Neuronal stem cell (in vitro differentiated cells): ENCODE results near the gene KRT23.

Source experiments
- DNase-seq: peaks from one replicate; pipeline ENCODE4 v3.0.0-alpha.2; 2013; ENCODE audit warnings: low spot score
- H2AFZ ChIP-seq: one replicate; pipeline ENCODE4 v1.6.1; 2013; ENCODE audit warnings: mild to moderate bottlenecking, low read length, inconsistent platforms
- H2AK5ac ChIP-seq: 2 replicates; pipeline ENCODE4 v1.6.1; 2013; ENCODE audit warnings: low read depth, mild to moderate bottlenecking, inconsistent platforms, low read length, moderate library complexity, mixed read lengths
- H2BK120ac ChIP-seq: 2 replicates; pipeline ENCODE4 v1.6.1; 2013; ENCODE audit warnings: low read depth, mild to moderate bottlenecking, inconsistent platforms, low read length, moderate library complexity, mixed read lengths
- H2BK12ac ChIP-seq: one replicate; pipeline ENCODE4 v1.6.1; 2013; ENCODE audit warnings: low read length, inconsistent platforms
- H2BK15ac ChIP-seq: 2 replicates; pipeline ENCODE4 v1.6.1; 2013; ENCODE audit warnings: mild to moderate bottlenecking, low read length, inconsistent platforms, mixed read lengths
- H2BK5ac ChIP-seq: one replicate; pipeline ENCODE4 v1.6.1; 2013; ENCODE audit warnings: inconsistent platforms, mild to moderate bottlenecking, low read length, moderate library complexity
- H3K14ac ChIP-seq: one replicate; pipeline ENCODE4 v1.6.1; 2013; ENCODE audit warnings: low read length, inconsistent platforms
- H3K18ac ChIP-seq: 2 replicates; pipeline ENCODE4 v1.6.1; 2013; ENCODE audit warnings: low read length, inconsistent platforms
- H3K23ac ChIP-seq: 2 replicates; pipeline ENCODE4 v1.6.1; 2013; ENCODE audit warnings: low read depth, mild to moderate bottlenecking, mixed read lengths, low read length, inconsistent platforms; ENCODE audit not compliant: poor library complexity
- H3K27ac ChIP-seq: replicated peaks from 3 replicates; pipeline ENCODE4 v1.5.1; 2013; ENCODE audit warnings: low read length, inconsistent platforms
- H3K27me3 ChIP-seq, 3 experiments: 2 replicates each; pipeline ENCODE4 v1.6.1; 2013; ENCODE audit warnings: low read length in 3 of 3, mild to moderate bottlenecking in 2 of 3, inconsistent platforms in 1 of 3, low read depth in 1 of 3, mixed read lengths in 1 of 3, moderate library complexity in 1 of 3; ENCODE audit not compliant: control insufficient read depth in 3 of 3, insufficient read depth in 3 of 3
- H3K36me3 ChIP-seq, 2 donors: replicated peaks in 1 of 2; 2 replicates each; pipeline ENCODE4 v1.6.1; 2013; ENCODE audit warnings: low read length in 2 of 2; ENCODE audit not compliant: control insufficient read depth in 2 of 2, insufficient read depth in 2 of 2
- H3K4ac ChIP-seq: 2 replicates; pipeline ENCODE4 v1.6.1; 2013; ENCODE audit warnings: inconsistent platforms, mild to moderate bottlenecking, low read length, moderate library complexity
- H3K4me1 ChIP-seq, 2 donors: 1 replicate in 1 of 2; 2 replicates in 1 of 2; pipeline ENCODE4 v1.6.1; 2013; ENCODE audit warnings: low read length in 2 of 2, low read depth in 1 of 2; ENCODE audit not compliant: control insufficient read depth in 2 of 2, insufficient read depth in 1 of 2
- H3K4me2 ChIP-seq: one replicate; pipeline ENCODE4 v1.6.1; 2013; ENCODE audit warnings: mild to moderate bottlenecking, low read length, inconsistent platforms; ENCODE audit not compliant: insufficient read depth, poor library complexity, severe bottlenecking
- H3K4me3 ChIP-seq, 2 donors: 2 replicates each; pipeline ENCODE4 v1.5.1; 2013; ENCODE audit warnings: low read length in 2 of 2, mild to moderate bottlenecking in 2 of 2, inconsistent platforms in 1 of 2, moderate library complexity in 1 of 2
- H3K79me1 ChIP-seq: one replicate; pipeline ENCODE4 v1.6.1; 2013; ENCODE audit warnings: low read depth, mild to moderate bottlenecking, inconsistent platforms, low read length, moderate library complexity
- H3K9ac ChIP-seq: one replicate; pipeline ENCODE4 v1.6.1; 2013; ENCODE audit warnings: mild to moderate bottlenecking, low read depth, low read length, inconsistent platforms; ENCODE audit not compliant: poor library complexity
- H3K9me3 ChIP-seq, 2 donors: replicated peaks in 1 of 2; 2 replicates each; pipeline versions ENCODE3 to v1.6.1; 2013; ENCODE audit warnings: low read length in 2 of 2, mild to moderate bottlenecking in 2 of 2, inconsistent platforms in 1 of 2, low read depth in 1 of 2, mixed read lengths in 1 of 2, moderate library complexity in 1 of 2; ENCODE audit not compliant: control insufficient read depth in 2 of 2, insufficient read depth in 1 of 2
- H4K8ac ChIP-seq: one replicate; pipeline ENCODE4 v1.6.1; 2013; ENCODE audit warnings: low read depth, mild to moderate bottlenecking, inconsistent platforms, low read length, moderate library complexity
- H4K91ac ChIP-seq: one replicate; pipeline ENCODE4 v1.6.1; 2013; ENCODE audit warnings: low read length, low read depth, mild to moderate bottlenecking, inconsistent platforms; ENCODE audit not compliant: poor library complexity
- WGBS, 2 donors: extraction: QIAGEN DNeasy Blood & Tissue Kit; methylation state at CpG; one replicate each; pipeline ENCODE4 v1.1.7; 2013; ENCODE audit warnings: missing lambda C conversion rate in 2 of 2, mixed read lengths in 1 of 2; ENCODE audit not compliant: insufficient read length in 2 of 2, insufficient replicate concordance in 1 of 2; ENCODE audit errors: extremely low coverage in 2 of 2; 5-methylcytosine and 5-hydroxymethylcytosine counted together

The KRT23 gene

DNA sequence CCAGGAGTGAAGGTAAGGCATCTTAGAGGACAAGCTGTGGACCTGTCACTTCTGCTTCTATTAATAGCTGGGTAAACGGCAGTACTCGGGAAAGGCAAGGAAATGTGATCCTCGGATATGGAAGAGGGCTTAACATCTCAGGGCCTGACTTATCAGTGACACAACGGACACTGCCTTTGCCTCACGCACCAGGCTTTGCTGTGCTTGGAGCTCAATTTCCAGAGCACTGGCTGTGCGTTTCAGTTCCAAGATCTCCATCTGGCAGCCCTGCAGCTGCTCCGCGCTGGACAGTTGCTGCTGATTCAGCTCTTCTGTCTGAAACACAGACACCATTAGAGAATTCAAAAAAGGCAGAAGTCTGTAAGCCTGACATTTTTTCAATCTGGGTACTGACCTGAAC lies 43.1 kb upstream of the KRT23 start:
- no peak overlapping the region for H3K27ac ChIP-seq
- H3K4me3 ChIP-seq = no peak overlapping the region
- no peak overlapping the region for H2AK5ac ChIP-seq
- H2BK12ac ChIP-seq = no peak overlapping the region
- H4K91ac ChIP-seq = no peak overlapping the region
- peak overlapping the region; percentile 76 for H3K18ac ChIP-seq
- H3K27me3 ChIP-seq = no peaks in the 10 kb centered on the region
- no peak overlapping the region for H3K23ac ChIP-seq
- no peak overlapping the region for H2BK5ac ChIP-seq
- peak overlapping the region; percentile 22 for H2BK15ac ChIP-seq
- peak overlapping the region; percentile 21 for H2BK120ac ChIP-seq
- H3K9me3 ChIP-seq = peaks cover 0 to 1% of the 10 kb centered on the region in 2 donors
- H3K14ac ChIP-seq = no peak overlapping the region
- H3K4me2 ChIP-seq = no peak overlapping the region
- H3K4me1 ChIP-seq = peaks cover 0 to 14% of the 10 kb centered on the region in 2 donors
- no peaks in the 10 kb centered on the region for H3K79me1 ChIP-seq
- H3K9ac ChIP-seq = no peak overlapping the region
- no peak overlapping the region for H3K4ac ChIP-seq
- H3K36me3 ChIP-seq = no peaks in the 10 kb centered on the region
- H2AFZ ChIP-seq = peak overlapping the region; percentile 3
- DNase-seq = no peak
- no peak overlapping the region for H4K8ac ChIP-seq
- no CpG with 5 or more reads among the region's 8 CpGs for WGBS, 2 donors

DNA sequence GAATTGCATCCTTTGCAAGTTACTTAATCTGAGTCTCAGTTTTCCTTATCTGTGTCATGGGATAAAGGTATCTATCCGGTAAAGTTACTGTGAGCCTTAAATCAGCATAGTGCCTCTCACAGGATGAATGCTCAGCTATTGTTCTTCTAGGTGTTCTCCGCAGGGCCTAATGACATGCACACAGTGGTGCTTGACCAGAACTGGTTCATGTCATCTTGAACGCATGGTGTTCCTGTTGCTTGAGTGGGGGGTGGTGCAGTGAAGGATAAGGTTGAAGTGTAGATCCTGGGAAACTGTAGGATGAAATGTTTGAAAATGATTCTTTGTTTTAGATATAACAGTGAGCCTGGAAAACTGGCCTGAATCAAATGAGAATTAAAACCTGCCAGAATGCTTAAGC lies 42.7 kb upstream of the KRT23 start:
- no peak overlapping the region for H3K27ac ChIP-seq

DNA sequence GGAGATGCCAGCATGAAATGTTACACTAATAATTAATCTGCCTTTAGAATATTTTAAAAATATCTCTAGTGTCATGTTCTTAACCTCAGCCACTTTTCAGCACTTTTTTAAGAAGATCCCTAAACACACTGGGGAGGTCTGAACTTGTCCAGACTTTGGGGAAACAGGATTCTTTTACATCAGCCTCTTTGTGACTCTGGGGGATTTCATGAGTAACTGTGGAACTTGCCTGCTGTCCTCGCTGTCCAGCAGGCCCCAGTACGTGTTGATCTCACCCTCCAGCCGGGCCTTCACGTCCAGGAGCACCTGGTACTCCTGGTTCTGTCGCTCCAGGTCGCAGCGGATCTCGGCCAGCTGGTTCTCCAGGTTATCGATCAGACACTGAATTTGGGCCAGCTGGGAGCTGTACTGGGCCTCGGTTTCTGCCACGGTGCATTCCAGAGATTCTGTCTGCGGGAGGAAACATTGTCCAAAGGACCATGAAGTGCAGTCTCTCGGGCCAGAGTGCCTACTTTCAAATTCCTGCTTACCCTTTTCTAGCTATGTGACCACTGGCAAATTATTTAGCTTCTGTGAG lies 41.2 kb upstream of the KRT23 start:
- no peaks in the 10 kb centered on the region for H3K27me3 ChIP-seq
- H2AK5ac ChIP-seq = peak overlapping the region; percentile 37
- peak overlapping the region; percentile 91 for H2BK120ac ChIP-seq
- H2BK5ac ChIP-seq = no peak overlapping the region
- no peak overlapping the region for H4K91ac ChIP-seq
- no peak overlapping the region for H3K4ac ChIP-seq
- no peak overlapping the region for H2AFZ ChIP-seq
- no peak overlapping the region for H2BK15ac ChIP-seq
- H3K18ac ChIP-seq = peak overlapping the region; percentile 80
- no peaks in the 10 kb centered on the region for H3K79me1 ChIP-seq
- DNase-seq = no peak
- H3K36me3 ChIP-seq = no peaks in the 10 kb centered on the region
- H4K8ac ChIP-seq = no peak overlapping the region
- peak overlapping the region; percentile 97 for H3K14ac ChIP-seq
- no peak overlapping the region for H3K4me3 ChIP-seq
- H2BK12ac ChIP-seq = peak overlapping the region; percentile 73
- peaks cover 0 to 1% of the 10 kb centered on the region in 2 donors for H3K9me3 ChIP-seq
- H3K4me2 ChIP-seq = no peak overlapping the region
- no CpG with 5 or more reads among the region's 13 CpGs for WGBS, 2 donors
- H3K27ac ChIP-seq = no peak overlapping the region
- H3K23ac ChIP-seq = no peak overlapping the region
- H3K4me1 ChIP-seq = peaks cover 0 to 13% of the 10 kb centered on the region in 2 donors
- no peak overlapping the region for H3K9ac ChIP-seq

More for the DNA sequence above, 42.7 kb upstream of the KRT23 start:
- Histone ChIP-seq H3K4me1 (peaks cover 0 to 14% of the 10 kb centered on the region in 2 donors), H3K4ac (no peak overlapping the region), H2AK5ac (no peak overlapping the region), H3K79me1 (no peaks in the 10 kb centered on the region), H2BK120ac (no peak overlapping the region), H3K9ac (no peak overlapping the region), H3K9me3 (peaks cover 0 to 1% of the 10 kb centered on the region in 2 donors), H4K8ac (no peak overlapping the region), H3K23ac (no peak overlapping the region), H2BK12ac (no peak overlapping the region), H3K18ac (no peak overlapping the region), H4K91ac (no peak overlapping the region), H3K4me3 (no peak overlapping the region), H3K36me3 (no peaks in the 10 kb centered on the region), H3K14ac (no peak overlapping the region), H2BK5ac (no peak overlapping the region), H3K27me3 (no peaks in the 10 kb centered on the region), H3K4me2 (no peak overlapping the region), H2BK15ac (no peak overlapping the region), H2AFZ (peak overlapping the region; percentile 3)
- WGBS, 2 donors = no CpG with 5 or more reads among the region's 3 CpGs
- no peak for DNase-seq

DNA sequence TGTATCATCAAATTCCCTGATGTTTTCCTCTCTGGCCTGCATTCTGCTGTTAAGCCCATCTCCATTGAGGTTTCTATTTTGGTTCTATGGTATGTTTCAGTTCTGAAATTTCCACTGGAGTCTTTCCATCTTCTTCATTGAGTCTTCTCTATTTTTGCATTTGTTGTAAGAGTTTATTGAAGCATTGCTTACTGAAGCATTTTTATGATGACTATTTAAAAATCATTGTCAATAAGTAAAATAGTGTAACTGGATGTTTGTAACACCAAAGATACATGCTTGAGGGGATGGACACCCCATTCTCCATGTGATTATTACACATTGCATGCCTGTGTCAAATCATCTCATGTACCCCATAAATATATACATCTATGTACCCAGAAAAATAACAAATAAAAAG lies 38.1 kb upstream of the KRT23 start:
- Histone ChIP-seq H3K4me1 (peaks cover 0 to 7% of the 10 kb centered on the region in 2 donors), H3K36me3 (peaks cover 0 to 1% of the 10 kb centered on the region in 2 donors), H2BK15ac (no peak overlapping the region), H3K14ac (no peak overlapping the region), H3K9ac (no peak overlapping the region), H4K8ac (no peak overlapping the region), H3K18ac (no peak overlapping the region), H3K27ac (no peak overlapping the region), H3K4ac (no peak overlapping the region), H2BK5ac (no peak overlapping the region), H3K79me1 (no peaks in the 10 kb centered on the region), H4K91ac (no peak overlapping the region), H2AFZ (no peak overlapping the region), H2BK120ac (no peak overlapping the region), H3K27me3 (peaks cover 0 to 2% (median 0%) of the 10 kb centered on the region in 3 experiments), H2AK5ac (no peak overlapping the region), H3K4me2 (no peak overlapping the region), H3K4me3 (no peak overlapping the region), H3K9me3 (no peaks in the 10 kb centered on the region), H2BK12ac (no peak overlapping the region), H3K23ac (no peak overlapping the region)
- no peak for DNase-seq
